Esophagus mucosa (tissue), 1 donor: ENCODE data around the gene SOHLH1. TPM values are rescaled to one million over a fixed set of nuclear protein-coding genes. Genes with fewer than 3 reads are reported as not detected.

Source experiments
- ATAC-seq: fragments of 200-7000 bp; cut with Tn5 transposase; one replicate; pipeline ENCODE4 v1.9.1; 2020
- total RNA-seq: library from RNA; stranded (reverse); gene quantifications from one replicate; pipeline ENCODE4 v1.2.4, GENCODE V29; 2023
- donor health status: DM: yes; HTN: yes; CAD: no.

SOHLH1 gene
- total RNA-seq = not detected

- ATAC-seq = no peak
Measured at GRCh38 chr9:135699440-135699839, at the start of gene SOHLH1. SOHLH1 (minus strand) TSS chr9:135699481; CDS start chr9:135699467, 14 bp downstream.

- ATAC-seq = no peak
Measured at GRCh38 chr9:135748676-135749075, 49.4 kb upstream of the SOHLH1 start.

GRCh38 chr9:135747311-135747710 is 48.0 kb upstream of the SOHLH1 start:
- no peak for ATAC-seq

GRCh38 chr9:135746565-135746964 is 47.3 kb upstream of the SOHLH1 start:
- ATAC-seq = no peak

GRCh38 chr9:135745686-135746324 is 46.5 kb upstream of the SOHLH1 start:
- ATAC-seq = no peak

- no peak for ATAC-seq
Measured at GRCh38 chr9:135745189-135745588, 45.9 kb upstream of the SOHLH1 start.

- ATAC-seq = no peak
Measured at GRCh38 chr9:135744333-135745070, 45.2 kb upstream of the SOHLH1 start.

GRCh38 chr9:135743546-135744332 is 44.5 kb upstream of the SOHLH1 start:
- no peak for ATAC-seq

- ATAC-seq = no peak
Measured at GRCh38 chr9:135743021-135743420, 43.7 kb upstream of the SOHLH1 start.

- ATAC-seq = no peak
Measured at GRCh38 chr9:135741276-135742219, 42.3 kb upstream of the SOHLH1 start.

GRCh38 chr9:135739271-135740220 is 40.3 kb upstream of the SOHLH1 start:
- ATAC-seq = no peak

GRCh38 chr9:135737840-135738521 is 38.7 kb upstream of the SOHLH1 start:
- ATAC-seq = no peak

- ATAC-seq = no peak
Measured at GRCh38 chr9:135736979-135737839, 37.9 kb upstream of the SOHLH1 start.

- ATAC-seq = no peak
Measured at GRCh38 chr9:135736272-135736978, 37.1 kb upstream of the SOHLH1 start.

- ATAC-seq = no peak
Measured at GRCh38 chr9:135734616-135735144, 35.4 kb upstream of the SOHLH1 start.

GRCh38 chr9:135732569-135733257 is 33.4 kb upstream of the SOHLH1 start:
- ATAC-seq = no peak

- ATAC-seq = no peak
Measured at GRCh38 chr9:135731454-135731853, 32.2 kb upstream of the SOHLH1 start.

- no peak for ATAC-seq
Measured at GRCh38 chr9:135729480-135729879, 30.2 kb upstream of the SOHLH1 start.
